K562 (cell line): ENCODE measurements around the gene ATP2A3. TPM values are rescaled to one million over a fixed set of nuclear protein-coding genes. Genes with fewer than 3 reads are reported as not detected.

Experiments
- ATAC-seq: fragments of 200-7000 bp; cut with Tn5 transposase; 3 replicates; pipeline ENCODE4 v1.9.1; 2020; ENCODE audit warnings: moderate library complexity
- BruUV-seq: library from RNA; stranded (reverse); fragments of 400-500 nt; replicated peaks from 2 replicates; lab custom pipeline; 2021; lab: Mats Ljungman, UMichigan
- CTCF ChIA-PET: fragments of 300-600 bp; formaldehyde crosslinking; extraction: SDS; loops from one replicate; lab custom pipeline; 2021; ENCODE audit warnings: low intra/inter-chr PET ratio; lab: Yijun Ruan, JAX
- POLR2A ChIA-PET: fragments of 300-600, 350-650 bp; sonication (Branson Sonifier 250); formaldehyde crosslinking; extraction: SDS; loops from one replicate; lab custom pipeline; 2021; ENCODE audit warnings: antibody characterized with exemption, inconsistent platforms; lab: Yijun Ruan, JAX
- DNase-seq, 4 experiments: peaks; one replicate each; pipeline versions ENCODE4 v3.0.0 to v3.0.0-alpha.2; 2011 to 2018; ENCODE audit warnings: low spot score in 3 of 4, mixed read lengths in 3 of 4; ENCODE audit errors: extremely low read depth in 1 of 4
- FAIRE-seq: peaks from 2 replicates; lab custom pipeline; 2011; peaks lifted over from hg19 to GRCh38; lab: Jason Lieb, UNC
- H2AFZ ChIP-seq: 2 replicates; pipeline ENCODE4 v1.6.0; 2011; ENCODE audit warnings: low read depth, low read length, control low read depth, inconsistent platforms
- H3K27ac ChIP-seq: fragments of 200-600 bp; 3 replicates; pipeline ENCODE4 v1.8.0; 2011; ENCODE audit warnings: low read depth, mild to moderate bottlenecking, control low read depth, inconsistent platforms, low read length, moderate library complexity, mixed read lengths; ENCODE audit errors: extremely low read depth
- H3K27me3 ChIP-seq, 2 experiments: fragments of 300-600 bp in 1 of 2; 2 replicates in 1 of 2; 3 replicates in 1 of 2; pipeline versions ENCODE4 v1.6.0 to v1.8.0; 2011; ENCODE audit warnings: inconsistent platforms in 2 of 2, low read length in 2 of 2, mild to moderate bottlenecking in 1 of 2, mixed read lengths in 1 of 2, moderate library complexity in 1 of 2; ENCODE audit not compliant: control insufficient read depth in 2 of 2, insufficient read depth in 2 of 2
- H3K36me3 ChIP-seq: fragments of 300-600 bp; 3 replicates; pipeline ENCODE4 v1.8.0; 2011; ENCODE audit warnings: mild to moderate bottlenecking, low read length, inconsistent platforms; ENCODE audit not compliant: control insufficient read depth, insufficient read depth
- H3K4me1 ChIP-seq, 2 experiments: fragments of 200-600 bp in 1 of 2; replicated peaks in 1 of 2; 2 replicates in 1 of 2; 3 replicates in 1 of 2; pipeline versions ENCODE4 v1.5.1 to v1.8.0; 2011; ENCODE audit warnings: inconsistent platforms in 2 of 2, low read length in 2 of 2, mild to moderate bottlenecking in 1 of 2, mixed read lengths in 1 of 2, moderate library complexity in 1 of 2; ENCODE audit not compliant: control insufficient read depth in 2 of 2, insufficient read depth in 2 of 2
- H3K4me2 ChIP-seq: 2 replicates; pipeline ENCODE4 v1.6.1; 2011; ENCODE audit warnings: low read length, control low read depth, inconsistent platforms, mixed read lengths; ENCODE audit not compliant: insufficient read depth
- H3K4me3 ChIP-seq: fragments of 200-600 bp; sonication (generic), shearing (Covaris generic); 2 replicates; pipeline ENCODE4 v1.5.1; 2016; ENCODE audit warnings: control low read depth, inconsistent platforms
- H3K79me2 ChIP-seq: fragments of 200-600 bp; 3 replicates; pipeline ENCODE4 v1.8.0; 2011; ENCODE audit warnings: low read length, inconsistent platforms; ENCODE audit not compliant: control insufficient read depth, insufficient read depth
- H3K9ac ChIP-seq, 2 experiments: 2 replicates each; pipeline versions ENCODE4 v1.6.0 to v1.6.1; 2011; ENCODE audit warnings: low read depth in 2 of 2, low read length in 2 of 2, control low read depth in 1 of 2, inconsistent platforms in 1 of 2, mild to moderate bottlenecking in 1 of 2, mixed read lengths in 1 of 2; ENCODE audit not compliant: insufficient read depth in 1 of 2
- H3K9me1 ChIP-seq: one replicate; pipeline ENCODE4 v1.6.0; 2011; ENCODE audit warnings: inconsistent platforms, mild to moderate bottlenecking, low read length, moderate library complexity; ENCODE audit not compliant: control insufficient read depth, insufficient read depth
- H3K9me3 ChIP-seq: replicated peaks from 2 replicates; pipeline ENCODE4 v1.5.1; 2011; ENCODE audit warnings: low read depth, low read length, inconsistent platforms; ENCODE audit not compliant: control insufficient read depth, insufficient read depth
- H4K20me1 ChIP-seq: replicated peaks from 2 replicates; pipeline ENCODE4 v1.6.1; 2011; ENCODE audit warnings: low read length, inconsistent platforms, mixed read lengths; ENCODE audit not compliant: control insufficient read depth, insufficient read depth
- CREM ChIP-seq: IDR thresholded peaks from 2 replicates; pipeline ENCODE4 v1.6.1; 2014; ENCODE audit warnings: antibody characterized with exemption, low read depth
- GABPB1 ChIP-seq: sonication (generic); formaldehyde crosslinking; IDR thresholded peaks from 2 replicates; pipeline ENCODE4 v1.8.0; 2022; ENCODE audit warnings: mild to moderate bottlenecking, missing genetic modification reagents
- MTA2 ChIP-seq: fragments of 450-650 bp; IDR thresholded peaks from 2 replicates; pipeline ENCODE4 v1.6.1; 2016; ENCODE audit warnings: low read depth
- MYC ChIP-seq, 2 experiments: fragments of 250-450 bp in 1 of 2; sonication (Bioruptor Pico) in 1 of 2; IDR thresholded peaks; 2 replicates each; pipeline versions ENCODE4 v1.5.1 to v1.6.1; 2012 to 2021; ENCODE audit warnings: low read depth in 2 of 2, borderline replicate concordance in 1 of 2, improper control_type of control experiment in 1 of 2, low read length in 1 of 2, mild to moderate bottlenecking in 1 of 2, moderate library complexity in 1 of 2
- NCOA1 ChIP-seq: fragments of 450-650 bp; IDR thresholded peaks from 2 replicates; pipeline ENCODE4 v1.6.1; 2016; ENCODE audit warnings: low read depth
- NR4A1 ChIP-seq, 2 experiments: fragments of 250-450 bp in 1 of 2; fragments of 450-650 bp in 1 of 2; sonication (Bioruptor Pico) in 1 of 2; IDR thresholded peaks; 2 replicates each; pipeline versions ENCODE4 v1.4.0 to v1.6.1; 2016 to 2020; ENCODE audit warnings: mild to moderate bottlenecking in 2 of 2, missing compliant biosample characterization in 1 of 2, missing genetic modification characterization in 1 of 2, moderate library complexity in 1 of 2
- POLR2G ChIP-seq: fragments of 200-400 bp; formaldehyde crosslinking; IDR thresholded peaks from 2 replicates; pipeline ENCODE4 v1.6.1; 2017; ENCODE audit warnings: low read depth, mild to moderate bottlenecking, antibody characterized with exemption, low read length, moderate library complexity
- TEAD4 ChIP-seq, 2 experiments: sonication (generic) in 1 of 2; formaldehyde crosslinking in 1 of 2; IDR thresholded peaks; 2 replicates each; pipeline versions ENCODE4 v1.6.1 to v1.8.0; 2012 to 2022; ENCODE audit warnings: borderline replicate concordance in 1 of 2, inconsistent platforms in 1 of 2, low read length in 1 of 2, mild to moderate bottlenecking in 1 of 2, missing genetic modification reagents in 1 of 2
- WGBS: fragments of 100-300 bp; shearing (Covaris generic); methylation state at CpG from one replicate; pipeline ENCODE4 v1.1.6; 2016; ENCODE audit warnings: low coverage, mixed read lengths; ENCODE audit not compliant: insufficient coverage; ENCODE audit errors: missing lambda C conversion rate; 5-methylcytosine and 5-hydroxymethylcytosine counted together
- in situ Hi-C: fragments of 300-500 bp; cut with MboI; formaldehyde crosslinking; loops from 4 replicates; pipeline ENCODE4 v1.15.0; 2018; ENCODE audit warnings: inconsistent platforms, mixed read lengths
- intact Hi-C: fragments of 100-400 bp; cut with micrococcal nuclease; formaldehyde crosslinking; loops from 2 replicates; pipeline ENCODE4 v1.14.2; 2022
- polyA plus RNA-seq, 8 experiments: library from polyadenylated mRNA; depleted of rRNA in 4 of 8; stranded (reverse) in 5 of 8; unstranded in 3 of 8; fragments of >200 nt; fragmentation: Nextera tagmentation in 2 of 8; fragmentation: Illumina TruSeq in 1 of 8; extraction: Ambion mirVana in 2 of 8; extraction: Trizol in 1 of 8; gene quantifications; 2 replicates each; pipeline versions ENCODE4 v1.2.1 to v1.2.3, GENCODE V29; 2011 to 2014; ENCODE audit warnings: inconsistent platforms in 1 of 8, missing spikeins in 1 of 8
- total RNA-seq, 7 experiments: library from RNA; depleted of rRNA in 6 of 7; stranded (reverse); fragments of >200 nt in 6 of 7; fragmentation: Illumina TruSeq in 2 of 7; extraction: Trizol in 2 of 7; gene quantifications; 2 replicates each; pipeline versions ENCODE4 v1.2.1 to v1.2.3, GENCODE V29; 2011 to 2021; ENCODE audit warnings: low replicate concordance in 1 of 7
- TF ChIP-seq, protein P1 (sequence below), 3 experiments: fragments of 200-800 bp in 1 of 3; fragments of 250-450 bp in 1 of 3; fragments of 450-650 bp in 1 of 3; sonication (Bioruptor Pico) in 1 of 3; sonication (Bioruptor generic) in 1 of 3; formaldehyde crosslinking in 1 of 3; IDR thresholded peaks; 2 replicates each; pipeline versions ENCODE4 v1.6.1 to v1.8.0; 2016 to 2022; ENCODE audit warnings: mild to moderate bottlenecking in 2 of 3, missing genetic modification characterization in 2 of 3, missing compliant biosample characterization in 1 of 3, moderate library complexity in 1 of 3
- TF ChIP-seq, protein P2 (sequence below): fragments of 250-450 bp; sonication (Bioruptor Pico); IDR thresholded peaks from 2 replicates; pipeline ENCODE4 v1.8.0; 2022; ENCODE audit warnings: moderate library complexity, mild to moderate bottlenecking, inconsistent platforms
- TF ChIP-seq, protein P3 (sequence below): fragments of 450-650 bp; formaldehyde crosslinking; IDR thresholded peaks from 2 replicates; pipeline ENCODE4 v1.4.0; 2020; ENCODE audit warnings: mild to moderate bottlenecking, mixed read lengths

ATP2A3 gene
- total and polyA plus RNA-seq, 9 of the 15 experiments (the other 6 are each of a cell fraction or from before 2014, with no cell fraction given) = 0.65 to 103 (median 31.3) TPM

DNA sequence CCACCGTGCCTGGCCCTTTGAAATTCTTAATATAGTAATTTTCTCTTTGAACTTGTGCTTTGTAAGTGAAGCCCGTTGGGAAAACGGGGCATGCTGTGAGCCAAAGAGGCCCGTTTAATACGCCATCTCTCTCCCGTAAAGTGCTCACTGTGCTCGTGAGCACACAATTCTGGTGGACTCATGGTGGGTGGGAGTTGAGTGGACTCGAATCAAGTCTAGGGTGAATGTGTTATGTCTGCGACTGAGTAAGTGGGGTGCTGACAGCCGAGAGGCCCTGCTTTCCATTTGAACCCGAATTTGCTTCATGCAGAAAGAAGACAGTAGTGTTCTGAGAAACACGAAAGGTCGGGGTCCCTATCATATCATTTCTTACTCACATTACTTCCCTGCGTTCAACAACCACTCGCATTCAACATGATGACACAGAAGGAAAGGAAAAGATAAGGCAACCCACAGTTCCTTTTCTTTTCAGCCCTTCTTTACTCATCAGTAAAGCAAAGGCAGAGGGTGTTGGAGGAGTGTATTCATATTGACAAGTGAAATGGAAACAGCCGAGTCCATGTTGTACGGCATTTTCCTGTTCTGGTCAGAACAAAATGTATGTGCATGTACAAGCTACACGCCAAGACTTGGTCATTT is 4.8 kb upstream of the ATP2A3 start:
- CTCF ChIA-PET = no interaction called here
- BruUV-seq = no TSS peak
- TF ChIP-seq MTA2 = peak; percentile 53; the same call in 1 of the 2 replicates
- TF ChIP-seq TEAD4 (IDR thresholded peaks at IDR 0.05; ENCODE audit: low read length) = peak; percentile 70
- no peak for TF ChIP-seq TEAD4 (CRISPR knock-in tag; IDR thresholded peaks at IDR 0.05; ENCODE audit: borderline replicate concordance)
- no peak for TF ChIP-seq NR4A1 (CRISPR knock-in tag; IDR thresholded peaks at IDR 0.05)
- 0 out of 2 replicates have a peak, but pooled peaks have one; percentile 48 for TF ChIP-seq NR4A1 (tag; IDR thresholded peaks at IDR 0.05)
- TF ChIP-seq POLR2G = 0 out of 2 replicates have a peak, but pooled peaks have one; percentile 16
- peak; percentile 56; the same call in 1 of the 2 replicates for TF ChIP-seq MYC (IDR thresholded peaks at IDR 0.05; ENCODE audit: low read depth, low read length)
- TF ChIP-seq MYC (CRISPR knock-in tag; IDR thresholded peaks at IDR 0.05; ENCODE audit: borderline replicate concordance, low read depth) = no peak
- TF ChIP-seq, protein P1, sequence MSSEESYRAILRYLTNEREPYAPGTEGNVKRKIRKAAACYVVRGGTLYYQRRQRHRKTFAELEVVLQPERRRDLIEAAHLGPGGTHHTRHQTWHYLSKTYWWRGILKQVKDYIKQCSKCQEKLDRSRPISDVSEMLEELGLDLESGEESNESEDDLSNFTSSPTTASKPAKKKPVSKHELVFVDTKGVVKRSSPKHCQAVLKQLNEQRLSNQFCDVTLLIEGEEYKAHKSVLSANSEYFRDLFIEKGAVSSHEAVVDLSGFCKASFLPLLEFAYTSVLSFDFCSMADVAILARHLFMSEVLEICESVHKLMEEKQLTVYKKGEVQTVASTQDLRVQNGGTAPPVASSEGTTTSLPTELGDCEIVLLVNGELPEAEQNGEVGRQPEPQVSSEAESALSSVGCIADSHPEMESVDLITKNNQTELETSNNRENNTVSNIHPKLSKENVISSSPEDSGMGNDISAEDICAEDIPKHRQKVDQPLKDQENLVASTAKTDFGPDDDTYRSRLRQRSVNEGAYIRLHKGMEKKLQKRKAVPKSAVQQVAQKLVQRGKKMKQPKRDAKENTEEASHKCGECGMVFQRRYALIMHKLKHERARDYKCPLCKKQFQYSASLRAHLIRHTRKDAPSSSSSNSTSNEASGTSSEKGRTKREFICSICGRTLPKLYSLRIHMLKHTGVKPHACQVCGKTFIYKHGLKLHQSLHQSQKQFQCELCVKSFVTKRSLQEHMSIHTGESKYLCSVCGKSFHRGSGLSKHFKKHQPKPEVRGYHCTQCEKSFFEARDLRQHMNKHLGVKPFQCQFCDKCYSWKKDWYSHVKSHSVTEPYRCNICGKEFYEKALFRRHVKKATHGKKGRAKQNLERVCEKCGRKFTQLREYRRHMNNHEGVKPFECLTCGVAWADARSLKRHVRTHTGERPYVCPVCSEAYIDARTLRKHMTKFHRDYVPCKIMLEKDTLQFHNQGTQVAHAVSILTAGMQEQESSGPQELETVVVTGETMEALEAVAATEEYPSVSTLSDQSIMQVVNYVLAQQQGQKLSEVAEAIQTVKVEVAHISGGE (CRISPR knock-in tag; IDR thresholded peaks at IDR 0.05) = 0 out of 6 replicates have a peak, but pooled peaks of 1 of the 3 experiments have one; percentile 50
- TF ChIP-seq CREM = peak; percentile 61
- 0 out of 2 replicates have a peak, but pooled peaks have one; percentile 21 for TF ChIP-seq GABPB1
- TF ChIP-seq, protein P2, sequence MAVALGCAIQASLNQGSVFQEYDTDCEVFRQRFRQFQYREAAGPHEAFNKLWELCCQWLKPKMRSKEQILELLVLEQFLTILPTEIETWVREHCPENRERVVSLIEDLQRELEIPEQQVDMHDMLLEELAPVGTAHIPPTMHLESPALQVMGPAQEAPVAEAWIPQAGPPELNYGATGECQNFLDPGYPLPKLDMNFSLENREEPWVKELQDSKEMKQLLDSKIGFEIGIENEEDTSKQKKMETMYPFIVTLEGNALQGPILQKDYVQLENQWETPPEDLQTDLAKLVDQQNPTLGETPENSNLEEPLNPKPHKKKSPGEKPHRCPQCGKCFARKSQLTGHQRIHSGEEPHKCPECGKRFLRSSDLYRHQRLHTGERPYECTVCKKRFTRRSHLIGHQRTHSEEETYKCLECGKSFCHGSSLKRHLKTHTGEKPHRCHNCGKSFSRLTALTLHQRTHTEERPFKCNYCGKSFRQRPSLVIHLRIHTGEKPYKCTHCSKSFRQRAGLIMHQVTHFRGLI (CRISPR knock-in tag) = 0 out of 2 replicates have a peak, but pooled peaks have one; percentile 54
- TF ChIP-seq NCOA1 = peak; percentile 59; the same call in 1 of the 2 replicates
- TF ChIP-seq, protein P3, sequence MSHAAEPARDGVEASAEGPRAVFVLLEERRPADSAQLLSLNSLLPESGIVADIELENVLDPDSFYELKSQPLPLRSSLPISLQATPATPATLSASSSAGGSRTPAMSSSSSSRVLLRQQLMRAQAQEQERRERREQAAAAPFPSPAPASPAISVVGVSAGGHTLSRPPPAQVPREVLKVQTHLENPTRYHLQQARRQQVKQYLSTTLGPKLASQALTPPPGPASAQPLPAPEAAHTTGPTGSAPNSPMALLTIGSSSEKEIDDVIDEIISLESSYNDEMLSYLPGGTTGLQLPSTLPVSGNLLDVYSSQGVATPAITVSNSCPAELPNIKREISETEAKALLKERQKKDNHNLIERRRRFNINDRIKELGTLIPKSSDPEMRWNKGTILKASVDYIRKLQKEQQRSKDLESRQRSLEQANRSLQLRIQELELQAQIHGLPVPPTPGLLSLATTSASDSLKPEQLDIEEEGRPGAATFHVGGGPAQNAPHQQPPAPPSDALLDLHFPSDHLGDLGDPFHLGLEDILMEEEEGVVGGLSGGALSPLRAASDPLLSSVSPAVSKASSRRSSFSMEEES (CRISPR knock-in tag) = no peak

More for the DNA sequence above, 4.8 kb upstream of the ATP2A3 start:
- Histone ChIP-seq H3K4me2 (peak overlapping the region; percentile 60), H3K9ac (peak overlapping the region; percentile 30 to 62; a peak in 3 of 4 replicates), H3K9me3 (no peaks in the 10 kb centered on the region), H3K27me3 (no peaks in the 10 kb centered on the region), H3K4me3 (no peak overlapping the region), H2AFZ (peak overlapping the region; percentile 77), H3K4me1 (peaks cover 29 to 60% of the 10 kb centered on the region in 2 experiments), H3K9me1 (no peaks in the 10 kb centered on the region), H3K36me3 (no peaks in the 10 kb centered on the region), H3K27ac (peak overlapping the region; percentile 89), H3K79me2 (peaks cover 2% of the 10 kb centered on the region; the same call in 1 of the 3 replicates), H4K20me1 (no peaks in the 10 kb centered on the region)
- 13% methylated on average over 15 of the region's 18 CpGs for WGBS
- POLR2A ChIA-PET = no interaction called here
- FAIRE-seq (peak; percentile 90), DNase-seq (peak; percentile 56 to 82 (median 67)), ATAC-seq (peak; percentile 48)
- intact Hi-C loops (loop anchor here (1.0 kb wide), 1 partner anchor 33 kb away; no protein-coding TSS in a partner anchor), in situ Hi-C loops (no loop called here)
